Left colon (tissue), 2 donors: ENCODE measurements around the gene CST8. TPM values are rescaled to one million over a fixed set of nuclear protein-coding genes. Genes with fewer than 3 reads are reported as not detected.
"Not testable (repeated sequence)": the region's sequence is repeated elsewhere in the genome, so short reads cannot be mapped to it uniquely, and the experiment has no call there.

Experiments
- ATAC-seq: fragments of 200-7000 bp; cut with Tn5 transposase; one replicate; pipeline ENCODE4 v1.9.1; 2020; ENCODE audit warnings: mild to moderate bottlenecking, moderate library complexity
- DNase-seq, 2 donors: peaks; one replicate each; pipeline ENCODE4 v3.0.0-alpha.2; 2020
- intact Hi-C, 2 donors: fragments of 100-400 bp; cut with DNase I in 1 of 2; cut with micrococcal nuclease in 1 of 2; formaldehyde crosslinking; loops; one replicate each; pipeline versions ENCODE4 v1.11.2 to v1.14.0; 2022; cut with DNase I, micrococcal nuclease
- total RNA-seq, 2 donors: library from RNA; stranded (reverse); fragmentation: NEBNext Ultra II Directional; extraction: Animal tissue kit (Norgen Biotek cat#: 25700); gene quantifications; one replicate each; pipeline ENCODE4 v1.2.1, GENCODE V29; 2021
- donor health status: DM: no; HTN: no; CAD: no.
- donor health status: DM: yes; HTN: yes; CAD: no.

CST8 gene
- total RNA-seq, 2 donors from 2014 or later: not detected

GRCh38 chr20:23472306-23472705, 18.6 kb upstream of the CST8 start:
- intact Hi-C loops, ATAC-seq, DNase-seq: not testable (repeated sequence)

DNA sequence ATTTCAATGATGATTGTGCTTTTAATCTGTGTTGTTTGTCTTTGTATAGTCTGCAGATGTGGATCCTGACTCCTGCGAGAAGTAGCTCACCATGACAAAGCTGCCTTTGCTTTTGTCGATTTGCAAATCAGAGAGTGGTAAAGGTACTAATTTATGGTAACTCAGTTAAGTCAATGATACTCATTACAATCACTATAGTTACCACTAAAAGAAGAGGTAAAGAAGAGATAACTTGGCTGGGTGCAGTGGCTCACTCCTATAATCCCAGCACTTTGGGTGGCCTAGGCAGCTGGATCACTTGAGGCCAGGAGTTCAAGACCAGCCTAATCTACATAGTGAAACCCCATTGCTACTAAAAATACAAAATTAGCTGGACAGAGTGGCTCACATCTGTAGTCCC, 17.6 kb upstream of the CST8 start:
- DNase-seq, intact Hi-C loops, ATAC-seq: not testable (repeated sequence)

GRCh38 chr20:23475395-23475794, 15.5 kb upstream of the CST8 start:
- DNase-seq (no peak), ATAC-seq (no peak)
- intact Hi-C loops: no loop called here

- intact Hi-C loops: no loop called here
Measured at GRCh38 chr20:23476015-23476754, 14.7 kb upstream of the CST8 start.

GRCh38 chr20:23477223-23477622, 13.7 kb upstream of the CST8 start:
- ATAC-seq (no peak), DNase-seq (no peak)
- intact Hi-C loops: no loop called here

More at GRCh38 chr20:23476015-23476754, 14.7 kb upstream of the CST8 start:
- DNase-seq: no peak
- ATAC-seq: no peak

DNA sequence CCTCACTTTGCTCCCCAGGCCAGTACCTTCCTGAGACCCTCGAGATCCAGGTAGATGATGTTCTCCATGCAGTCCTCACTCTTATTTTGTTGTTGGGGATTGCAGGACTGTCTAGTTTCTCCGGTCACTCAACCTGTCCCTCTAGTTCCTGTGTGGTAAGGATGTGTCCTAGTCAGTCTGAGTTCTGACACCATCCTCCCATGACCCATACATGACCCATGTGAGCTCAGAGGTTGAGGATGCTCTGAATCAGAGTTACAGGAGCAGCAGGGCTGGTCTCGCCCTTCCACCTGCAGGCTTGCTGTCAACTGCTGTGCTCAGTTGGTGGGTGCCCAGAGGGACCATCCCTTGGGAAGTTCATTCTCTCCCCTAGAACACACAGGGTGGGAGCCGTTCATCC, 11.9 kb upstream of the CST8 start:
- DNase-seq (no peak), ATAC-seq (no peak)
- intact Hi-C loops: no loop called here

GRCh38 chr20:23482138-23482537, 8.8 kb upstream of the CST8 start:
- ATAC-seq: no peak
- no peak for DNase-seq
- intact Hi-C loops: no loop called here

- no peak for DNase-seq
- ATAC-seq: no peak
- intact Hi-C loops: no loop called here
Measured at GRCh38 chr20:23484081-23484480, 6.8 kb upstream of the CST8 start.

GRCh38 chr20:23488470-23488869, 2.4 kb upstream of the CST8 start:
- intact Hi-C loops: no loop called here
- ATAC-seq: no peak
- no peak for DNase-seq

DNA sequence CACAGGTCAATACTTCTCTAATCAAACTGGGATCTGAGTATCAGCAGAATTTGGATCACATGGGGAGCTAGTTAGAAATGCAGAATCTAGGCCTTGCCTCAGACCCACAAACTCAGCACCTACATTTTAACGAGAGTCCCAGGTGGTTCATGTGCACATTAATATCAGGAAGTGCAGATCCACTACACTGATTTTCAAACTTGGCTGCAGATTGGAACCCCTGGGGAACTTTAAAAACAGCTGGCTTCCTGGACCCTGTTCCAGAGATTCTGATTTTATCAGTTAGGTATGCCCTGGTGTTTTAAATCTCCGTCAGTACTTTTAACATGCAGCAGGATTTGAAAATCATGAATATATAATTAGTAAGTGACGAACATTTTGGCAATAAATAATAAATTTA, 1.9 kb upstream of the CST8 start:
- intact Hi-C loops: no loop called here
- ATAC-seq (no peak), DNase-seq (no peak)

- DNase-seq (no peak), ATAC-seq (no peak)
- intact Hi-C loops: loop anchor here in 1 of 2 donors (10.0 kb wide), 1 partner anchor 63 kb away; no protein-coding TSS in a partner anchor
Measured at GRCh38 chr20:23492292-23492691, 1.4 kb downstream of the CST8 start.

GRCh38 chr20:23493172-23493772, 2.4 kb downstream of the CST8 start:
- no peak for DNase-seq

GRCh38 chr20:23497536-23497935, 6.6 kb downstream of the CST8 start:
- ATAC-seq (no peak), DNase-seq (no peak)
- intact Hi-C loops: loop anchor here in 1 of 2 donors (10.0 kb wide), 1 partner anchor 57 kb away; no protein-coding TSS in a partner anchor

More at GRCh38 chr20:23493172-23493772, 2.4 kb downstream of the CST8 start:
- ATAC-seq: no peak
- intact Hi-C loops: loop anchor here in 1 of 2 donors (10.0 kb wide), 1 partner anchor 62 kb away; no protein-coding TSS in a partner anchor

GRCh38 chr20:23501926-23502325, 11.0 kb downstream of the CST8 start:
- intact Hi-C loops: no loop called here
- ATAC-seq (no peak), DNase-seq (no peak)

DNA sequence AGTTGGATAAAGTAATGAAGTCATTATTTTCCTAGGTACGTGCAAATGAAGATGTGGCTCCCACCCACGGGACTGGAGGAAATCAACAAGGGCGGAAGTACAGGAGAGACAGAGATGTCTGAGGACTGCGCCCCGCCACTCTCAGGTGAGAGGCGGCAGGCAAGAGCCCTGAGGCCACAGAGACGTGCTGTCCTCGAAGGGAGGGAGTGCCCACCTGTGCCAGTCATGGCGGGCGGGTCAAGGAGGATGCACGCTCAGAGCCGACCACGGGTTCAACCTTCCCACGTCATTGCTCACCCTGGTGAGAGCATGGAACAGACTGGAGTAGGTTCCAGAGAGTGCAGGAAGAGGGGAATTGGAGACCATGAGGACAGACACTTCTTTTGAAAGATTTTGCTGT, 12.7 kb downstream of the CST8 start:
- ATAC-seq (no peak), DNase-seq (no peak)

GRCh38 chr20:23507346-23507745, 16.4 kb downstream of the CST8 start:
- no peak for DNase-seq
- ATAC-seq: no peak
- intact Hi-C loops: no loop called here

More for the DNA sequence above, 12.7 kb downstream of the CST8 start:
- intact Hi-C loops: no loop called here

GRCh38 chr20:23508449-23509229, 17.7 kb downstream of the CST8 start:
- no peak for ATAC-seq
- no peak for DNase-seq
- intact Hi-C loops: no loop called here

- ATAC-seq: no peak
- intact Hi-C loops: no loop called here
- no peak for DNase-seq
Measured at GRCh38 chr20:23509247-23509913, 18.5 kb downstream of the CST8 start.

DNA sequence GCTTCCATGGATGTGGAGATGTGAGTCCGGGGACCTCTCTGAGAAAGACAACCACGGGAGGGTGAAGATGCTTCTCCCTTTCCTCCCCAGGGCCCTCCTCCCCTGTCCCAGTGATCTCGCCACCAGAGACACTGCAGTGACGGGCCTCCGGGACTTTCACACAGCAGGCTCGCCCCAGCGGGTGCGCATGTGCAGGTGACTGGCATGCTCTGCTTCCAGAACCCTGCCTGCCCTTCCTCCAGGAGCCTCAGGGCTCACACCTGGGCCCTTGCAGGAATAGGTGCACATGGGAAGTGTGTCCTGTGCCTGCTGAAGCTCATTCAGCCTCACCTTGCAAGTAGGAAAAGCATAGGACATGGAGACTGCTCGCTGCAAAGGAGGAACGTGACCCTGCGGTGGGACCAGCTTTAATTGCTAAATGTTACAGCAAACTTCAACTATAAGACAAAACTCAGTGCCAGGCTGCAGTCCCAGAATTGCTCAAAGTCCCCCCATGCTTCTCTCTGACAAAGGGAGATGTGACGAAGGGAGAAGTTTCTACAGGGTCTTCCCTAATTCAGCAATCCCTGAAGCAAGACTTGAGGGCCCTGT, 19.2 kb downstream of the CST8 start:
- DNase-seq: no peak
- intact Hi-C loops: no loop called here
- no peak for ATAC-seq
